WERI-Rb-1 (cell line): ENCODE measurements around the gene BCL2L12.

Source experiments
- DNase-seq: peaks from one replicate; pipeline ENCODE4 v3.0.0-alpha.2; 2020
- H3K27ac ChIP-seq: fragments of 250-450 bp; sonication (Bioruptor Pico); 2 replicates; pipeline ENCODE4 v1.5.1; 2020; ENCODE audit warnings: mild to moderate bottlenecking, moderate library complexity
- H3K27me3 ChIP-seq: fragments of 250-450 bp; sonication (Bioruptor Pico); 2 replicates; pipeline ENCODE4 v1.5.1; 2021; ENCODE audit warnings: mild to moderate bottlenecking, low read depth, moderate library complexity; ENCODE audit not compliant: insufficient read depth, severe bottlenecking
- H3K36me3 ChIP-seq: fragments of 250-450 bp; sonication (Bioruptor Pico); 2 replicates; pipeline ENCODE4 v1.5.1; 2020; ENCODE audit warnings: mild to moderate bottlenecking, moderate library complexity
- H3K4me3 ChIP-seq: 2 replicates; pipeline ENCODE4 v1.5.1; 2011; ENCODE audit warnings: low read depth, mild to moderate bottlenecking, control low read depth, low read length
- H3K9me3 ChIP-seq: fragments of 250-450 bp; sonication (Bioruptor Pico); 2 replicates; pipeline ENCODE4 v1.5.1; 2021; ENCODE audit warnings: mild to moderate bottlenecking, moderate library complexity; ENCODE audit not compliant: severe bottlenecking
- CTCF ChIP-seq: IDR thresholded peaks from 2 replicates; pipeline ENCODE4 v1.5.1; 2011; ENCODE audit warnings: low read depth, mild to moderate bottlenecking, control low read depth, inconsistent platforms, low read length

BCL2L12 gene

GRCh38 chr19:49665036-49665350, 740 bp upstream of the BCL2L12 start:
- H3K9me3 ChIP-seq: no peaks in the 10 kb centered on the region

DNA sequence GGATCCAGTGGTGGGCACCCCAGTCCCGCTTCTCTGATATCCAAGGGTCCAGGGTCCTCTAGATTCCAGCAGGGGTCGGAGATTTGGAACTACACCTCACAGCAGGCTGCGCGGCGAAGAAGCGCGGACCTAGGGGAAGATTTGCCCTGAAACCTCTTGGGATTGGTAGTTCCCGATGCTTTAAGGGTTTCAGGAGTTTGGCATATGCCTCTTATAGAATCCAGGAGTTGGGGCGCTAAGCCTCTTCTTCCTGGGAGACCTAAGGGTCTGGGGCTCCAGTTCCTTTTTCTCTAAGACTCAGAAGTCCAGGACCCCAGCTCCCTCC, 349 bp downstream of the BCL2L12 start:
- Histone ChIP-seq H3K27me3 (no peaks in the 10 kb centered on the region), H3K36me3 (peaks cover 20% of the 10 kb centered on the region), H3K4me3 (peak overlapping the region; percentile 75), H3K9me3 (no peaks in the 10 kb centered on the region), H3K27ac (no peak overlapping the region)
- no peak for TF ChIP-seq CTCF
- no peak for DNase-seq

More at GRCh38 chr19:49665036-49665350, 740 bp upstream of the BCL2L12 start:
- DNase-seq: no peak
- peak overlapping the region; percentile 75 for H3K4me3 ChIP-seq
- no peaks in the 10 kb centered on the region for H3K27me3 ChIP-seq
- peaks cover 29% of the 10 kb centered on the region for H3K36me3 ChIP-seq
- peak overlapping the region; percentile 70 for H3K27ac ChIP-seq
- no peak for TF ChIP-seq CTCF

GRCh38 chr19:49667473-49667872, 1.7 kb downstream of the BCL2L12 start:
- Histone ChIP-seq H3K4me3 (no peak overlapping the region), H3K27me3 (no peaks in the 10 kb centered on the region), H3K9me3 (no peaks in the 10 kb centered on the region), H3K27ac (no peak overlapping the region), H3K36me3 (peaks cover 6% of the 10 kb centered on the region)
- DNase-seq: no peak
- no peak for TF ChIP-seq CTCF

GRCh38 chr19:49669516-49669915, 3.8 kb downstream of the BCL2L12 start:
- no peak overlapping the region for H3K4me3 ChIP-seq
- H3K27me3 ChIP-seq: no peaks in the 10 kb centered on the region
- no peak for TF ChIP-seq CTCF
- no peak for DNase-seq
- H3K27ac ChIP-seq: no peak overlapping the region
- H3K36me3 ChIP-seq: no peaks in the 10 kb centered on the region
- no peaks in the 10 kb centered on the region for H3K9me3 ChIP-seq

GRCh38 chr19:49672131-49672919, 6.6 kb downstream of the BCL2L12 start:
- H3K9me3 ChIP-seq: no peaks in the 10 kb centered on the region
- peak overlapping the region; percentile 36 for H3K4me3 ChIP-seq
- no peaks in the 10 kb centered on the region for H3K27me3 ChIP-seq
- TF ChIP-seq CTCF: peak; percentile 89
- DNase-seq: peak; percentile 90
- peaks cover 3% of the 10 kb centered on the region for H3K36me3 ChIP-seq
- H3K27ac ChIP-seq: peak overlapping the region; percentile 82
